Neural progenitor cell (in vitro differentiated cells): ENCODE data around the gene KRTAP11-1. TPM values are rescaled to one million over a fixed set of nuclear protein-coding genes. Genes with fewer than 3 reads are reported as not detected.

Experiments used
- DNase-seq: peaks from one replicate; pipeline ENCODE4 v3.0.0-alpha.2; 2016; ENCODE audit warnings: low spot score
- H2AFZ ChIP-seq: fragments of 200-600 bp; sonication (generic); replicated peaks from 2 replicates; pipeline ENCODE4 v1.6.1; 2016; ENCODE audit warnings: antibody characterized with exemption
- H3F3A ChIP-seq: fragments of 200-600 bp; sonication (generic); 2 replicates; pipeline ENCODE4 v1.6.1; 2016; ENCODE audit warnings: antibody characterized with exemption, low read depth
- H3K27ac ChIP-seq: fragments of 200-600 bp; sonication (generic); 2 replicates; pipeline ENCODE4 v1.5.1; 2016; ENCODE audit warnings: mild to moderate bottlenecking
- H3K27me3 ChIP-seq: fragments of 200-600 bp; sonication (generic); 2 replicates; pipeline ENCODE4 v1.6.1; 2016; ENCODE audit warnings: mild to moderate bottlenecking, moderate library complexity
- H3K36me3 ChIP-seq: fragments of 200-600 bp; sonication (generic); 2 replicates; pipeline ENCODE4 v1.5.1; 2016
- H3K4me1 ChIP-seq: fragments of 200-600 bp; sonication (generic); 2 replicates; pipeline ENCODE4 v1.6.1; 2016; ENCODE audit warnings: mixed run types
- H3K4me2 ChIP-seq: fragments of 200-600 bp; sonication (generic); 2 replicates; pipeline ENCODE4 v1.6.1; 2016
- H3K4me3 ChIP-seq: fragments of 200-600 bp; sonication (generic); 2 replicates; pipeline ENCODE4 v1.5.1; 2016
- H3K79me2 ChIP-seq: fragments of 200-600 bp; sonication (generic); 2 replicates; pipeline ENCODE4 v1.6.1; 2016; ENCODE audit warnings: low read depth
- H3K9ac ChIP-seq: fragments of 200-600 bp; sonication (generic); 2 replicates; pipeline ENCODE4 v1.6.1; 2016
- H3K9me3 ChIP-seq: fragments of 200-600 bp; sonication (generic); 2 replicates; pipeline ENCODE4 v1.5.1; 2016; ENCODE audit warnings: low read depth
- H4K20me1 ChIP-seq: fragments of 200-600 bp; sonication (generic); 2 replicates; pipeline ENCODE4 v1.6.1; 2016; ENCODE audit warnings: low read depth
- H3K27ac Mint-ChIP-seq: 3 replicates; pipeline ENCODE4 v1.8.0; 2021; ENCODE audit warnings: mixed read lengths
- H3K27me3 Mint-ChIP-seq: 2 replicates; pipeline ENCODE4 v1.8.0; 2022; ENCODE audit warnings: low read depth, mild to moderate bottlenecking, inconsistent platforms, moderate library complexity, mixed read lengths; ENCODE audit not compliant: insufficient read depth
- H3K36me3 Mint-ChIP-seq: 3 replicates; pipeline ENCODE4 v1.8.0; 2021; ENCODE audit warnings: mixed read lengths
- H3K4me1 Mint-ChIP-seq: 3 replicates; pipeline ENCODE4 v1.8.0; 2021; ENCODE audit warnings: mixed read lengths
- H3K4me3 Mint-ChIP-seq: 3 replicates; pipeline ENCODE4 v1.8.0; 2021; ENCODE audit warnings: mild to moderate bottlenecking, moderate library complexity, mixed read lengths
- H3K9me3 Mint-ChIP-seq: 3 replicates; pipeline ENCODE4 v1.8.0; 2020; ENCODE audit warnings: mixed read lengths
- EZH2 ChIP-seq: fragments of 200-600 bp; sonication (generic); IDR thresholded peaks from 2 replicates; pipeline ENCODE4 v1.6.1; 2017; ENCODE audit warnings: antibody characterized with exemption, mild to moderate bottlenecking, moderate library complexity
- EZH2phosphoT487 ChIP-seq: fragments of 200-600 bp; sonication (generic); IDR thresholded peaks from 2 replicates; pipeline ENCODE4 v1.6.1; 2017; ENCODE audit warnings: antibody characterized with exemption
- total RNA-seq: library from RNA; depleted of rRNA; stranded (reverse); fragments of >200 nt; gene quantifications from 2 replicates; pipeline ENCODE4 v1.2.3, GENCODE V29; 2015; ENCODE audit warnings: low replicate concordance
- TF ChIP-seq, protein P1 (sequence below): fragments of 200-600 bp; sonication (generic); IDR thresholded peaks from 2 replicates; pipeline ENCODE4 v1.5.1; 2017; ENCODE audit warnings: antibody characterized with exemption, mild to moderate bottlenecking

KRTAP11-1 gene, protein sequence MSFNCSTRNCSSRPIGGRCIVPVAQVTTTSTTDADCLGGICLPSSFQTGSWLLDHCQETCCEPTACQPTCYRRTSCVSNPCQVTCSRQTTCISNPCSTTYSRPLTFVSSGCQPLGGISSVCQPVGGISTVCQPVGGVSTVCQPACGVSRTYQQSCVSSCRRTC
- not detected in 2 replicates for total RNA-seq

DNA sequence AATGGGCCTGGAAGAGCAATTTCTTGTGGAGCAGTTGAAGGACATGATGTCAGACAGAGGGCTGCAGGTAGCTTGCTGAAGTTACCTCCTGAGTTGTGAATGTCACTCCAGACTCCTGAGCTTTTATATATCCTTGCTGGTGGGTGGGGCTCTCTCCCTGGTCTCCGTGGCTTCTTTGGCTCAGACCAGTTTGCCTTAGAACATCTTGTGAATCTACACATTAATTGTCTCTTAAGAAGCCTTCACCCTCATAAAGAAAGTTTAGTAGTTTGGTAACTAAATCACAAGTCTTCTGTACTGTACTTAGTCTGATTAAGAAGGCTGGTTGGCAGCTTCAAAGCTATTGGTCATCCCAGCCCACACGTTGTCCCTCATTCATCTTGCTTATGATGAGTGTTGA lies at the start of gene KRTAP11-1:
Gene KRTAP11-1, minus strand, starts transcription at position 101 of the 400 bp plus-strand sequence. Its CDS starts 56 bp downstream, at position 45.
- H3F3A ChIP-seq = no peaks in the 10 kb centered on the region
- H4K20me1 ChIP-seq = no peaks in the 10 kb centered on the region
- no peaks in the 10 kb centered on the region for H3K27me3 ChIP-seq
- no peaks in the 10 kb centered on the region for H3K27me3 Mint-ChIP-seq
- no peak within 1 kb of the TSS for H3K27ac Mint-ChIP-seq
- no peaks in the 10 kb centered on the region for H3K79me2 ChIP-seq
- TF ChIP-seq, protein P1, sequence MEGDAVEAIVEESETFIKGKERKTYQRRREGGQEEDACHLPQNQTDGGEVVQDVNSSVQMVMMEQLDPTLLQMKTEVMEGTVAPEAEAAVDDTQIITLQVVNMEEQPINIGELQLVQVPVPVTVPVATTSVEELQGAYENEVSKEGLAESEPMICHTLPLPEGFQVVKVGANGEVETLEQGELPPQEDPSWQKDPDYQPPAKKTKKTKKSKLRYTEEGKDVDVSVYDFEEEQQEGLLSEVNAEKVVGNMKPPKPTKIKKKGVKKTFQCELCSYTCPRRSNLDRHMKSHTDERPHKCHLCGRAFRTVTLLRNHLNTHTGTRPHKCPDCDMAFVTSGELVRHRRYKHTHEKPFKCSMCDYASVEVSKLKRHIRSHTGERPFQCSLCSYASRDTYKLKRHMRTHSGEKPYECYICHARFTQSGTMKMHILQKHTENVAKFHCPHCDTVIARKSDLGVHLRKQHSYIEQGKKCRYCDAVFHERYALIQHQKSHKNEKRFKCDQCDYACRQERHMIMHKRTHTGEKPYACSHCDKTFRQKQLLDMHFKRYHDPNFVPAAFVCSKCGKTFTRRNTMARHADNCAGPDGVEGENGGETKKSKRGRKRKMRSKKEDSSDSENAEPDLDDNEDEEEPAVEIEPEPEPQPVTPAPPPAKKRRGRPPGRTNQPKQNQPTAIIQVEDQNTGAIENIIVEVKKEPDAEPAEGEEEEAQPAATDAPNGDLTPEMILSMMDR = no peak
- TF ChIP-seq EZH2phosphoT487 (no peak), EZH2 (no peak)
- no peak within 1 kb of the TSS for H3K4me2 ChIP-seq
- H2AFZ ChIP-seq = no peak within 1 kb of the TSS
- H3K4me3 ChIP-seq = no peak within 1 kb of the TSS
- H3K4me1 Mint-ChIP-seq = no peaks in the 10 kb centered on the region
- no peaks in the 10 kb centered on the region for H3K36me3 ChIP-seq
- no peaks in the 10 kb centered on the region for H3K9me3 Mint-ChIP-seq
- no peaks in the 10 kb centered on the region for H3K4me1 ChIP-seq
- H3K4me3 Mint-ChIP-seq = no peak within 1 kb of the TSS
- no peaks in the 10 kb centered on the region for H3K9me3 ChIP-seq
- no peak within 1 kb of the TSS for H3K9ac ChIP-seq
- no peaks in the 10 kb centered on the region for H3K36me3 Mint-ChIP-seq
- no peak for DNase-seq
- no peak within 1 kb of the TSS for H3K27ac ChIP-seq

DNA sequence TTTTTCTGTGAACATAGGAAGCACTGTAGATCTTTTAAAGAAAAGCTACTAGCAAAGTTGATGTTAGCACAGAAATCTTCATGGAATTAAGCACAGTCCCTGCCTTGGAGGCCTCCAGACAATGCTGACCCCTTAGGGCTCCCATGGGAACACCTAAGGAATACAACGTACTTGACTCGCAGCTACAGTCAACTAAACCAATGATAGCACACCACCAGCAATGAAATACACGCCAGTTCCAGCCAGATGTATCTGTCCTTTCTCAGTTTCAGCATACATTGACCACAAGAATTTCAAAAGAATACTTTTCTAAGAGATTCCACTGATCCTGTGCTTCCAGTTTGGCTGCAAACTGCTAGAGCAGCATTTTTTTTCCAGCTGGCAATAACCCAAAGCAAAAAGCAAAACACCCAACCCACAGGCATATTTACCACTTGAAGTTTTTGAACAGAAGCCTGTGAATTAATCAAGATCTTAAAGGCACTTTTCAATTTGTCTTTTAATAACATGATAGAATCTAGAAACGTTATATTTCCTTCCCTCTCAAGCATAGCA lies 42.8 kb upstream of the KRTAP11-1 start:
- peaks cover 5% of the 10 kb centered on the region for H3K9me3 Mint-ChIP-seq
- TF ChIP-seq, protein P1 = no peak
- no peak for TF ChIP-seq EZH2
- H3K27me3 Mint-ChIP-seq = peaks cover 5% of the 10 kb centered on the region
- Histone ChIP-seq H3K9me3 (no peaks in the 10 kb centered on the region), H3K4me1 (no peaks in the 10 kb centered on the region), H4K20me1 (no peaks in the 10 kb centered on the region), H3K27me3 (no peaks in the 10 kb centered on the region), H2AFZ (no peak overlapping the region), H3K79me2 (no peaks in the 10 kb centered on the region), H3K36me3 (no peaks in the 10 kb centered on the region), H3K4me2 (no peak overlapping the region), H3F3A (no peaks in the 10 kb centered on the region), H3K9ac (no peak overlapping the region), H3K4me3 (no peak overlapping the region), H3K27ac (no peak overlapping the region)
- no peaks in the 10 kb centered on the region for H3K4me1 Mint-ChIP-seq
- no peak overlapping the region for H3K4me3 Mint-ChIP-seq
- H3K27ac Mint-ChIP-seq = no peak overlapping the region
- DNase-seq = no peak
- H3K36me3 Mint-ChIP-seq = no peaks in the 10 kb centered on the region

DNA sequence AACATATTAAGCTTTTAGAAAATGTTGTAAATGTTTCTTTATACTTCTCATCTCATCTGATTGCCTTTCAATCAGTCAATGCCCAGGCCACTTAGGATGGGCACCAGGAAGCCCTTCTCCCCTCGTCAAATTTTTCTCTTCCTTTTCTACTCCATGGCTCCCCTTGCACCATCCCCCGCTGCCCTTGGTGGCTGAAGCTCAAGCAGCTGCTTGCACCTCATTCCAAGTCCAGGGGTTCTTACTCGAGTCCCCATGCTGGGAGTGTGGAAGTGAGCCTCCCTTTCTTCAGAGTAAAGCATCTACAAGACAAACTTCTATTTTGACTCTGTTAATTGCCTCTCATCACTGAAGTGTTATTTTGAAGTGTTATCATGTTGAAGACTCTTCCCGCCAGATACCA lies 39.7 kb upstream of the KRTAP11-1 start:
- Histone ChIP-seq H3K9ac (no peak overlapping the region), H3K4me2 (no peak overlapping the region), H3K36me3 (no peaks in the 10 kb centered on the region), H3K27me3 (no peaks in the 10 kb centered on the region), H3K4me3 (no peak overlapping the region), H2AFZ (no peak overlapping the region), H3K9me3 (no peaks in the 10 kb centered on the region), H3K27ac (no peak overlapping the region), H3F3A (no peaks in the 10 kb centered on the region), H3K79me2 (no peaks in the 10 kb centered on the region), H4K20me1 (no peaks in the 10 kb centered on the region), H3K4me1 (no peaks in the 10 kb centered on the region)
- H3K4me1 Mint-ChIP-seq = no peaks in the 10 kb centered on the region
- peaks cover under 1% of the 10 kb centered on the region for H3K9me3 Mint-ChIP-seq
- no peak for DNase-seq
- H3K4me3 Mint-ChIP-seq = no peak overlapping the region
- no peak overlapping the region for H3K27ac Mint-ChIP-seq
- TF ChIP-seq EZH2 (no peak), EZH2phosphoT487 (no peak)
- TF ChIP-seq, protein P1 = no peak
- H3K36me3 Mint-ChIP-seq = no peaks in the 10 kb centered on the region
- peaks cover 5% of the 10 kb centered on the region for H3K27me3 Mint-ChIP-seq
